ENCODE measurements around the gene ITPK1.

Gene ITPK1

GRCh38 chr14:93006567-93007051 is 109.1 kb downstream of the ITPK1 start:
- H3K9me3 ChIP-seq (ENCODE audit: control insufficient read depth, insufficient read depth, low read length): no peaks in the 10 kb centered on the region
- H3K4me3 ChIP-seq (ENCODE audit: low read depth, low read length): no peak overlapping the region
- no peaks in the 10 kb centered on the region for H3K27me3 ChIP-seq (ENCODE audit: control insufficient read depth, insufficient read depth, low read length)
- no peak overlapping the region for H3K9ac ChIP-seq (ENCODE audit: low read depth, low read length)
- H3K36me3 ChIP-seq (ENCODE audit: control insufficient read depth, insufficient read depth, low read length): peaks cover 11% of the 10 kb centered on the region
- H3K4me1 ChIP-seq (ENCODE audit: control insufficient read depth, insufficient read depth, low read length): no peaks in the 10 kb centered on the region

GRCh38 chr14:93005838-93006237 is 109.9 kb downstream of the ITPK1 start:
- Histone ChIP-seq H3K9ac (ENCODE audit: low read depth, low read length) (no peak overlapping the region), H3K4me1 (ENCODE audit: control insufficient read depth, insufficient read depth, low read length) (no peaks in the 10 kb centered on the region), H3K4me3 (ENCODE audit: low read depth, low read length) (no peak overlapping the region), H3K27me3 (ENCODE audit: control insufficient read depth, insufficient read depth, low read length) (no peaks in the 10 kb centered on the region), H3K36me3 (ENCODE audit: control insufficient read depth, insufficient read depth, low read length) (peaks cover 11% of the 10 kb centered on the region), H3K9me3 (ENCODE audit: control insufficient read depth, insufficient read depth, low read length) (no peaks in the 10 kb centered on the region)

- Histone ChIP-seq H3K36me3 (ENCODE audit: control insufficient read depth, insufficient read depth, low read length) (peaks cover 11% of the 10 kb centered on the region), H3K27me3 (ENCODE audit: control insufficient read depth, insufficient read depth, low read length) (no peaks in the 10 kb centered on the region), H3K9me3 (ENCODE audit: control insufficient read depth, insufficient read depth, low read length) (no peaks in the 10 kb centered on the region), H3K4me3 (ENCODE audit: low read depth, low read length) (no peak overlapping the region), H3K9ac (ENCODE audit: low read depth, low read length) (no peak overlapping the region), H3K4me1 (ENCODE audit: control insufficient read depth, insufficient read depth, low read length) (no peaks in the 10 kb centered on the region)
Measured at GRCh38 chr14:93005135-93005813, 110.5 kb downstream of the ITPK1 start.

- peaks cover 11% of the 10 kb centered on the region for H3K36me3 ChIP-seq (ENCODE audit: control insufficient read depth, insufficient read depth, low read length)
- no peaks in the 10 kb centered on the region for H3K4me1 ChIP-seq (ENCODE audit: control insufficient read depth, insufficient read depth, low read length)
- H3K27me3 ChIP-seq (ENCODE audit: control insufficient read depth, insufficient read depth, low read length): no peaks in the 10 kb centered on the region
- H3K9ac ChIP-seq (ENCODE audit: low read depth, low read length): no peak overlapping the region
- H3K4me3 ChIP-seq (ENCODE audit: low read depth, low read length): no peak overlapping the region
- H3K9me3 ChIP-seq (ENCODE audit: control insufficient read depth, insufficient read depth, low read length): no peaks in the 10 kb centered on the region
Measured at GRCh38 chr14:93004699-93005082, 111.0 kb downstream of the ITPK1 start.

- Histone ChIP-seq H3K9me3 (ENCODE audit: control insufficient read depth, insufficient read depth, low read length) (no peaks in the 10 kb centered on the region), H3K9ac (ENCODE audit: low read depth, low read length) (no peak overlapping the region), H3K36me3 (ENCODE audit: control insufficient read depth, insufficient read depth, low read length) (peaks cover 5% of the 10 kb centered on the region), H3K4me1 (ENCODE audit: control insufficient read depth, insufficient read depth, low read length) (no peaks in the 10 kb centered on the region), H3K4me3 (ENCODE audit: low read depth, low read length) (no peak overlapping the region), H3K27me3 (ENCODE audit: control insufficient read depth, insufficient read depth, low read length) (no peaks in the 10 kb centered on the region)
Measured at GRCh38 chr14:93003945-93004698, 111.6 kb downstream of the ITPK1 start.

GRCh38 chr14:93002851-93003298 is 112.8 kb downstream of the ITPK1 start:
- Histone ChIP-seq H3K9ac (ENCODE audit: low read depth, low read length) (no peak overlapping the region), H3K4me1 (ENCODE audit: control insufficient read depth, insufficient read depth, low read length) (no peaks in the 10 kb centered on the region), H3K36me3 (ENCODE audit: control insufficient read depth, insufficient read depth, low read length) (peaks cover 5% of the 10 kb centered on the region), H3K27me3 (ENCODE audit: control insufficient read depth, insufficient read depth, low read length) (no peaks in the 10 kb centered on the region), H3K4me3 (ENCODE audit: low read depth, low read length) (no peak overlapping the region), H3K9me3 (ENCODE audit: control insufficient read depth, insufficient read depth, low read length) (no peaks in the 10 kb centered on the region)

GRCh38 chr14:93002049-93002448 is 113.7 kb downstream of the ITPK1 start:
- Histone ChIP-seq H3K9ac (ENCODE audit: low read depth, low read length) (no peak overlapping the region), H3K27me3 (ENCODE audit: control insufficient read depth, insufficient read depth, low read length) (no peaks in the 10 kb centered on the region), H3K4me3 (ENCODE audit: low read depth, low read length) (no peak overlapping the region), H3K36me3 (ENCODE audit: control insufficient read depth, insufficient read depth, low read length) (peaks cover 2% of the 10 kb centered on the region), H3K4me1 (ENCODE audit: control insufficient read depth, insufficient read depth, low read length) (no peaks in the 10 kb centered on the region), H3K9me3 (ENCODE audit: control insufficient read depth, insufficient read depth, low read length) (no peaks in the 10 kb centered on the region)

GRCh38 chr14:92998946-92999345 is 116.8 kb downstream of the ITPK1 start:
- Histone ChIP-seq H3K9me3 (ENCODE audit: control insufficient read depth, insufficient read depth, low read length) (no peaks in the 10 kb centered on the region), H3K4me3 (ENCODE audit: low read depth, low read length) (no peak overlapping the region), H3K27me3 (ENCODE audit: control insufficient read depth, insufficient read depth, low read length) (no peaks in the 10 kb centered on the region), H3K4me1 (ENCODE audit: control insufficient read depth, insufficient read depth, low read length) (no peaks in the 10 kb centered on the region), H3K36me3 (ENCODE audit: control insufficient read depth, insufficient read depth, low read length) (peaks cover under 1% of the 10 kb centered on the region), H3K9ac (ENCODE audit: low read depth, low read length) (no peak overlapping the region)

- H3K27me3 ChIP-seq (ENCODE audit: control insufficient read depth, insufficient read depth, low read length): no peaks in the 10 kb centered on the region
- no peaks in the 10 kb centered on the region for H3K9me3 ChIP-seq (ENCODE audit: control insufficient read depth, insufficient read depth, low read length)
- peaks cover 12% of the 10 kb centered on the region for H3K36me3 ChIP-seq (ENCODE audit: control insufficient read depth, insufficient read depth, low read length)
- no peaks in the 10 kb centered on the region for H3K4me1 ChIP-seq (ENCODE audit: control insufficient read depth, insufficient read depth, low read length)
- H3K4me3 ChIP-seq (ENCODE audit: low read depth, low read length): no peak overlapping the region
- no peak overlapping the region for H3K9ac ChIP-seq (ENCODE audit: low read depth, low read length)
Measured at GRCh38 chr14:92997343-92998061, 118.2 kb downstream of the ITPK1 start.

- Histone ChIP-seq H3K9ac (ENCODE audit: low read depth, low read length) (no peak overlapping the region), H3K36me3 (ENCODE audit: control insufficient read depth, insufficient read depth, low read length) (peaks cover 12% of the 10 kb centered on the region), H3K9me3 (ENCODE audit: control insufficient read depth, insufficient read depth, low read length) (no peaks in the 10 kb centered on the region), H3K4me3 (ENCODE audit: low read depth, low read length) (no peak overlapping the region), H3K27me3 (ENCODE audit: control insufficient read depth, insufficient read depth, low read length) (no peaks in the 10 kb centered on the region), H3K4me1 (ENCODE audit: control insufficient read depth, insufficient read depth, low read length) (no peaks in the 10 kb centered on the region)
Measured at GRCh38 chr14:92995620-92996019, 120.1 kb downstream of the ITPK1 start.

GRCh38 chr14:92994942-92995341 is 120.8 kb downstream of the ITPK1 start:
- Histone ChIP-seq H3K4me1 (ENCODE audit: control insufficient read depth, insufficient read depth, low read length) (no peaks in the 10 kb centered on the region), H3K27me3 (ENCODE audit: control insufficient read depth, insufficient read depth, low read length) (no peaks in the 10 kb centered on the region), H3K4me3 (ENCODE audit: low read depth, low read length) (no peak overlapping the region), H3K36me3 (ENCODE audit: control insufficient read depth, insufficient read depth, low read length) (peaks cover 12% of the 10 kb centered on the region), H3K9ac (ENCODE audit: low read depth, low read length) (no peak overlapping the region), H3K9me3 (ENCODE audit: control insufficient read depth, insufficient read depth, low read length) (no peaks in the 10 kb centered on the region)
